Measurements from ENCODE around the gene TUBGCP6. TPM values are rescaled to one million over a fixed set of nuclear protein-coding genes. Genes with fewer than 3 reads are reported as not detected.

Gene TUBGCP6
- total and polyA plus RNA-seq, 10 of the 15 experiments (the other 5 are each of a cell fraction or from before 2014, with no cell fraction given), result 0.74 to 41.4 (median 19.4) TPM

GRCh38 chr22:50238755-50239154 is 6.1 kb downstream of the TUBGCP6 start:
- H3K79me2 ChIP-seq (ENCODE audit: control insufficient read depth, insufficient read depth, low read length), result peaks cover 38% of the 10 kb centered on the region
- H4K20me1 ChIP-seq (ENCODE audit: control insufficient read depth, insufficient read depth), result no peaks in the 10 kb centered on the region; the same call in 1 of the 2 replicates
- H2AFZ ChIP-seq (ENCODE audit: control insufficient read depth, low read depth, low read length), result no peak overlapping the region
- H3K27ac ChIP-seq (ENCODE audit: control insufficient read depth, insufficient read depth), result no peak overlapping the region
- intact Hi-C loops (cut with micrococcal nuclease; ENCODE audit: unreplicated experiment), result no loop called here
- POLR2A ChIA-PET, result no interaction called here
- WGBS (ENCODE audit: insufficient coverage, insufficient replicate concordance, low lambda C conversion rate, missing lambda C conversion rate), result 89% methylated on average over 9 of the region's 9 CpGs
- no TSS peak for BruUV-seq (replicated peaks)
- H3K9ac ChIP-seq (ENCODE audit: control insufficient read depth, insufficient read depth, low read length), result no peak overlapping the region
- ATAC-seq, result no peak
- no peak overlapping the region for H3K4me2 ChIP-seq (ENCODE audit: control insufficient read depth, insufficient read depth)
- no peaks in the 10 kb centered on the region for H3K9me3 ChIP-seq (replicated peaks; ENCODE audit: control insufficient read depth, insufficient read depth, low read length)
- FAIRE-seq, result no peak
- peaks cover 3 to 12% of the 10 kb centered on the region in 2 experiments; a peak in 2 of 4 replicates for H3K36me3 ChIP-seq (ENCODE audit: control insufficient read depth in 2 of 2, insufficient read depth in 2 of 2, low read length in 1 of 2)
- RAD21 ChIA-PET (ENCODE audit: unreplicated experiment), result no interaction called here
- no peaks in the 10 kb centered on the region; the same call in 1 of the 2 replicates for H3K4me1 ChIP-seq (ENCODE audit: control insufficient read depth, insufficient read depth, low read length)
- TF ChIP-seq POLR2A (IDR thresholded peaks at IDR 0.05; ENCODE audit: low read depth, low read length) (no peak), ZNF384 (IDR thresholded peaks at IDR 0.05; ENCODE audit: borderline replicate concordance, low read depth, low read length) (no peak), ATF7 (IDR thresholded peaks at IDR 0.05; ENCODE audit: low read depth) (no peak), ZNF274 (IDR thresholded peaks at IDR 0.05; ENCODE audit: insufficient read depth, insufficient read length) (no peak), TCF3 (IDR thresholded peaks at IDR 0.05; ENCODE audit: borderline replicate concordance, insufficient read depth, low read depth, low read length) (no peak), TCF12 (IDR thresholded peaks at IDR 0.05; ENCODE audit: low read depth, low read length) (no peak), JUND (IDR thresholded peaks at IDR 0.05; ENCODE audit: low read depth, low read length) (no peak), CBFB (IDR thresholded peaks at IDR 0.05; ENCODE audit: low read depth) (no peak), PAX8 (IDR thresholded peaks at IDR 0.05) (no peak)
- TF ChIP-seq, protein P1, sequence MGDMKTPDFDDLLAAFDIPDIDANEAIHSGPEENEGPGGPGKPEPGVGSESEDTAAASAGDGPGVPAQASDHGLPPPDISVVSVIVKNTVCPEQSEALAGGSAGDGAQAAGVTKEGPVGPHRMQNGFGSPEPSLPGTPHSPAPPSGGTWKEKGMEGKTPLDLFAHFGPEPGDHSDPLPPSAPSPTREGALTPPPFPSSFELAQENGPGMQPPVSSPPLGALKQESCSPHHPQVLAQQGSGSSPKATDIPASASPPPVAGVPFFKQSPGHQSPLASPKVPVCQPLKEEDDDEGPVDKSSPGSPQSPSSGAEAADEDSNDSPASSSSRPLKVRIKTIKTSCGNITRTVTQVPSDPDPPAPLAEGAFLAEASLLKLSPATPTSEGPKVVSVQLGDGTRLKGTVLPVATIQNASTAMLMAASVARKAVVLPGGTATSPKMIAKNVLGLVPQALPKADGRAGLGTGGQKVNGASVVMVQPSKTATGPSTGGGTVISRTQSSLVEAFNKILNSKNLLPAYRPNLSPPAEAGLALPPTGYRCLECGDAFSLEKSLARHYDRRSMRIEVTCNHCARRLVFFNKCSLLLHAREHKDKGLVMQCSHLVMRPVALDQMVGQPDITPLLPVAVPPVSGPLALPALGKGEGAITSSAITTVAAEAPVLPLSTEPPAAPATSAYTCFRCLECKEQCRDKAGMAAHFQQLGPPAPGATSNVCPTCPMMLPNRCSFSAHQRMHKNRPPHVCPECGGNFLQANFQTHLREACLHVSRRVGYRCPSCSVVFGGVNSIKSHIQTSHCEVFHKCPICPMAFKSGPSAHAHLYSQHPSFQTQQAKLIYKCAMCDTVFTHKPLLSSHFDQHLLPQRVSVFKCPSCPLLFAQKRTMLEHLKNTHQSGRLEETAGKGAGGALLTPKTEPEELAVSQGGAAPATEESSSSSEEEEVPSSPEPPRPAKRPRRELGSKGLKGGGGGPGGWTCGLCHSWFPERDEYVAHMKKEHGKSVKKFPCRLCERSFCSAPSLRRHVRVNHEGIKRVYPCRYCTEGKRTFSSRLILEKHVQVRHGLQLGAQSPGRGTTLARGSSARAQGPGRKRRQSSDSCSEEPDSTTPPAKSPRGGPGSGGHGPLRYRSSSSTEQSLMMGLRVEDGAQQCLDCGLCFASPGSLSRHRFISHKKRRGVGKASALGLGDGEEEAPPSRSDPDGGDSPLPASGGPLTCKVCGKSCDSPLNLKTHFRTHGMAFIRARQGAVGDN (IDR thresholded peaks at IDR 0.05), result no peak
- H3K4me3 ChIP-seq, result no peak overlapping the region
- H3K27me3 ChIP-seq (replicated peaks in 1 of 2; ENCODE audit: control insufficient read depth in 2 of 2, insufficient read depth in 2 of 2, low read length in 1 of 2), result no peaks in the 10 kb centered on the region
- in situ Hi-C loops (cut with MboI), result no loop called here
- DNase-seq (ENCODE audit: low read depth, low spot score), result no peak
- SMC1A ChIA-PET (ENCODE audit: uncharacterized antibody, unreplicated experiment), result interaction anchor here (0.6 to 1.3 kb wide), 2 partner anchors 85 to 119 kb away, joined by 3 to 4 read pairs; no protein-coding TSS in a partner anchor
- CTCF ChIA-PET, result interaction anchor here (1.1 to 2.0 kb wide), 2 partner anchors 122 to 471 kb away, joined by 3 to 4 read pairs; no protein-coding TSS in a partner anchor
